Psoas muscle (tissue), 8 donors: ENCODE data around the gene TARBP1. TPM values are rescaled to one million over a fixed set of nuclear protein-coding genes. Genes with fewer than 3 reads are reported as not detected.

Experiments
- ATAC-seq, 4 donors: fragments of 200-7000 bp; cut with Tn5 transposase; one replicate each; pipeline ENCODE4 v1.9.1; 2020; ENCODE audit warnings: moderate library complexity in 3 of 4, mild to moderate bottlenecking in 2 of 4
- DNase-seq, 2 donors: peaks; one replicate each; pipeline ENCODE4 v3.0.0-alpha.2; 2020
- H3K27ac ChIP-seq: fragments of 200-600 bp; one replicate; pipeline ENCODE4 v1.8.0; 2022
- H3K27me3 ChIP-seq, 3 donors: fragments of 200-600 bp in 1 of 3; one replicate each; pipeline versions ENCODE4 v1.6.1 to v1.8.0; 2013 to 2022; ENCODE audit warnings: low read length in 2 of 3, mild to moderate bottlenecking in 2 of 3, moderate library complexity in 1 of 3; ENCODE audit not compliant: insufficient read depth in 3 of 3
- H3K36me3 ChIP-seq, 2 donors: fragments of 200-600 bp in 1 of 2; one replicate each; pipeline versions ENCODE4 v1.6.1 to v1.8.0; 2013 to 2022; ENCODE audit warnings: low read depth in 1 of 2, mild to moderate bottlenecking in 1 of 2, moderate library complexity in 1 of 2; ENCODE audit not compliant: insufficient read depth in 1 of 2
- H3K4me1 ChIP-seq: fragments of 200-600 bp; one replicate; pipeline ENCODE4 v1.8.0; 2022
- H3K4me3 ChIP-seq: fragments of 200-600 bp; one replicate; pipeline ENCODE4 v1.8.0; 2022; ENCODE audit warnings: mild to moderate bottlenecking
- H3K9me3 ChIP-seq: fragments of 200-600 bp; one replicate; pipeline ENCODE4 v1.8.0; 2022
- CTCF ChIP-seq: fragments of 200-600 bp; IDR thresholded peaks from one replicate; pipeline ENCODE4 v1.8.0; 2022; ENCODE audit warnings: antibody characterized with exemption
- WGBS, 3 donors: extraction: QIAGEN DNeasy Blood & Tissue Kit; methylation state at CpG; one replicate each; pipeline versions ENCODE4 v1.1.6 to v1.1.7; 2013; 5-methylcytosine and 5-hydroxymethylcytosine counted together
- intact Hi-C, 2 donors: fragments of 100-400 bp; cut with DNase I; formaldehyde crosslinking; loops; one replicate each; pipeline versions ENCODE4 v1.11.0 to v1.14.2; 2022
- polyA plus RNA-seq, 3 donors: library from polyadenylated mRNA; stranded (reverse); fragments of 200-250 nt; gene quantifications; one replicate each; pipeline ENCODE4 v1.2.3, GENCODE V29; 2013
- total RNA-seq, 4 donors: library from RNA; stranded (reverse); fragmentation: NEBNext Ultra II Directional in 2 of 4; extraction: Animal tissue kit (Norgen Biotek cat#: 25700) in 2 of 4; gene quantifications; one replicate each; pipeline versions ENCODE4 v1.2.1 to v1.2.4, GENCODE V29; 2021 to 2023
- donor health status: healthy with polysubstance abuse.
- donor health status: DM: no; HTN: no; CAD: no; lungs with moderate emphysema.
- donor health status: Bipolar disorder and iron deficiency.
- donor health status: healthy.
- donor health status: DM: yes; HTN: yes; CAD: no.
- donor health status: DM: no; HTN: no; CAD: no.
- donor health status: DM: no; HTN: no; CAD: no.
- donor health status: DM: yes; HTN: yes; CAD: no.

Gene TARBP1
- total and polyA plus RNA-seq, 7 donors = 5.8 to 10.5 (median 8.5) TPM

- whole genome bisulfite sequencing, 3 donors = 47 to 58% (median 55%) methylated on average over 4 of the region's 4 CpGs
- Histone ChIP-seq H3K4me1 (no peaks in the 10 kb centered on the region), H3K4me3 (no peak overlapping the region), H3K9me3 (peaks cover 3% of the 10 kb centered on the region), H3K27ac (no peak overlapping the region), H3K36me3 (no peaks in the 10 kb centered on the region), H3K27me3 (peaks cover 0 to 4% (median 0%) of the 10 kb centered on the region in 3 donors)
- ATAC-seq (no peak), DNase-seq (no peak)
- TF ChIP-seq CTCF = no peak
- intact Hi-C loops = no loop called here
Observed at GRCh38 chr1:234348964-234349363, 130.0 kb downstream of the TARBP1 start.

- DNase-seq (no peak), ATAC-seq (no peak)
- WGBS, 3 donors = 93 to 98% (median 95%) methylated on average over 1 of the region's 1 CpG
- intact Hi-C loops = no loop called here
- Histone ChIP-seq H3K4me1 (no peaks in the 10 kb centered on the region), H3K36me3 (no peaks in the 10 kb centered on the region), H3K9me3 (peaks cover 5% of the 10 kb centered on the region), H3K27ac (no peak overlapping the region), H3K4me3 (no peak overlapping the region), H3K27me3 (no peaks in the 10 kb centered on the region)
- no peak for TF ChIP-seq CTCF
Observed at GRCh38 chr1:234345237-234345636, 133.7 kb downstream of the TARBP1 start.

GRCh38 chr1:234342774-234343173, 136.2 kb downstream of the TARBP1 start:
- intact Hi-C loops = no loop called here
- TF ChIP-seq CTCF = no peak
- Histone ChIP-seq H3K4me1 (no peaks in the 10 kb centered on the region), H3K36me3 (no peaks in the 10 kb centered on the region), H3K27ac (no peak overlapping the region), H3K27me3 (no peaks in the 10 kb centered on the region), H3K4me3 (no peak overlapping the region), H3K9me3 (peaks cover 26% of the 10 kb centered on the region)
- no peak for DNase-seq
- no peak for ATAC-seq
- WGBS, 3 donors = 62 to 69% (median 67%) methylated on average over 5 of the region's 5 CpGs

Other genes with a start within 250 kb of the TARBP1 start
- gene COA6, start 105.7 kb downstream of the TARBP1 start, total RNA-seq = 10 to 100 TPM; 52.0 to 73.6 (median 60.1) TPM
- 100 to 1,000 TPM; 185 to 268 (median 260) TPM for gene COA6, start 105.7 kb downstream of the TARBP1 start, polyA plus RNA-seq
- gene IRF2BP2, start 131.0 kb upstream of the TARBP1 start, total RNA-seq = 100 to 1,000 TPM in 1 of 4 donors, 10 to 100 TPM in 3; 73.4 to 116 (median 87.8) TPM
- gene IRF2BP2, start 131.0 kb upstream of the TARBP1 start, polyA plus RNA-seq = 10 to 100 TPM; 53.6 to 63.6 (median 56.4) TPM